Astrocyte (in vitro differentiated cells and primary cell): ENCODE data around the gene CLBA1. TPM values are rescaled to one million over a fixed set of nuclear protein-coding genes. Genes with fewer than 3 reads are reported as not detected.

Source experiments
- DNase-seq: peaks from one replicate; pipeline ENCODE4 v3.0.0-alpha.2; 2010; ENCODE audit warnings: low read depth
- FAIRE-seq: peaks from 2 replicates; lab custom pipeline; 2011; peaks lifted over from hg19 to GRCh38; lab: Jason Lieb, UNC
- H2AFZ ChIP-seq: 2 replicates; pipeline ENCODE4 v1.6.0; 2012; ENCODE audit warnings: low read depth, low read length, inconsistent platforms
- H3K27ac ChIP-seq: 2 replicates; pipeline ENCODE4 v1.5.1; 2011; ENCODE audit warnings: low read depth, low read length, inconsistent platforms
- H3K27me3 ChIP-seq: 2 replicates; pipeline ENCODE4 v1.6.0; 2011; ENCODE audit warnings: low read length, inconsistent platforms; ENCODE audit not compliant: insufficient read depth
- H3K36me3 ChIP-seq: 2 replicates; pipeline ENCODE4 v1.5.1; 2011; ENCODE audit warnings: low read length, inconsistent platforms; ENCODE audit not compliant: insufficient read depth
- H3K4me1 ChIP-seq: 2 replicates; pipeline ENCODE4 v1.5.1; 2011; ENCODE audit warnings: low read length, inconsistent platforms; ENCODE audit not compliant: insufficient read depth
- H3K4me2 ChIP-seq: 2 replicates; pipeline ENCODE4 v1.6.0; 2012; ENCODE audit warnings: low read length, inconsistent platforms
- H3K4me3 ChIP-seq: 2 replicates; pipeline ENCODE4 v1.5.1; 2011; ENCODE audit warnings: low read depth, mild to moderate bottlenecking, low read length, inconsistent platforms; ENCODE audit not compliant: insufficient read depth
- H3K79me2 ChIP-seq: 2 replicates; pipeline ENCODE4 v1.6.0; 2012; ENCODE audit warnings: mild to moderate bottlenecking, low read length, inconsistent platforms; ENCODE audit not compliant: insufficient read depth
- H3K9ac ChIP-seq: 2 replicates; pipeline ENCODE4 v1.6.0; 2012; ENCODE audit warnings: mild to moderate bottlenecking, low read length, inconsistent platforms
- H3K9me3 ChIP-seq: 2 replicates; pipeline ENCODE4 v1.5.1; 2012; ENCODE audit warnings: low read depth, mild to moderate bottlenecking, low read length, inconsistent platforms; ENCODE audit not compliant: insufficient read depth
- H4K20me1 ChIP-seq: 2 replicates; pipeline ENCODE4 v1.6.0; 2012; ENCODE audit warnings: low read length, inconsistent platforms; ENCODE audit not compliant: insufficient read depth
- H3K27ac Mint-ChIP-seq: one replicate; pipeline ENCODE4 v1.8.0; 2021; ENCODE audit warnings: mild to moderate bottlenecking, mixed read lengths; ENCODE audit not compliant: unreplicated experiment
- H3K27me3 Mint-ChIP-seq: one replicate; pipeline ENCODE4 v1.8.0; 2021; ENCODE audit warnings: low read depth, mixed read lengths; ENCODE audit not compliant: unreplicated experiment
- H3K36me3 Mint-ChIP-seq: one replicate; pipeline ENCODE4 v1.8.0; 2021; ENCODE audit warnings: low read depth, mixed read lengths; ENCODE audit not compliant: unreplicated experiment
- H3K4me1 Mint-ChIP-seq: one replicate; pipeline ENCODE4 v1.8.0; 2021; ENCODE audit warnings: low read depth, mixed read lengths; ENCODE audit not compliant: unreplicated experiment
- H3K4me3 Mint-ChIP-seq: one replicate; pipeline ENCODE4 v1.8.0; 2021; ENCODE audit warnings: mild to moderate bottlenecking, moderate library complexity, mixed read lengths; ENCODE audit not compliant: unreplicated experiment
- H3K9me3 Mint-ChIP-seq: one replicate; pipeline ENCODE4 v1.8.0; 2021; ENCODE audit warnings: mild to moderate bottlenecking, mixed read lengths; ENCODE audit not compliant: unreplicated experiment
- EZH2 ChIP-seq: IDR thresholded peaks from 2 replicates; pipeline ENCODE4 v1.6.1; 2012; ENCODE audit warnings: mild to moderate bottlenecking, low read length, inconsistent platforms; ENCODE audit not compliant: insufficient read depth
- total RNA-seq: library from RNA; stranded (reverse); gene quantifications from 2 replicates; pipeline ENCODE4 v1.2.1, GENCODE V29; 2021
- TF ChIP-seq, protein P1 (sequence below): IDR thresholded peaks from 2 replicates; pipeline ENCODE4 v1.5.1; 2011; ENCODE audit warnings: low read depth, mild to moderate bottlenecking, inconsistent platforms, low read length, moderate library complexity; ENCODE audit not compliant: insufficient read depth

The CLBA1 gene
- total RNA-seq, 1 donor from 2014 or later: 6.3 TPM

DNA sequence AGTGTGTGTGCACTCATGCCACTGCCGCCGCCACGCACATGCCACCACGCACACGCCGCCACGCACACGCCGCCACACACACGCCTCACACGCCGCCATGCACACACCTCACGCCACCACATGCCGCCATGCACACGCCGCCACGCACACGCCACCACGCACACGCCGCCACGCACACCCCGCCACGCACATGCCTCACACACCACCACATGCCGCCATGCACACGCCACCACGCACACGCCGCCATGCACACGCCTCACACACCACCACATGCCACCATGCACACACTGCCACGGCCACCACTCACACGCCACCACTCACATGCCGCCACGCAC lies 6.3 kb downstream of the CLBA1 start:
- Mint-ChIP-seq H3K9me3 (no peaks in the 10 kb centered on the region), H3K36me3 (peaks cover 29% of the 10 kb centered on the region), H3K27me3 (peaks cover 6% of the 10 kb centered on the region), H3K27ac (no peak overlapping the region), H3K4me3 (no peak overlapping the region), H3K4me1 (no peaks in the 10 kb centered on the region)
- H3K27ac ChIP-seq: no peak overlapping the region
- H3K36me3 ChIP-seq: peaks cover 3% of the 10 kb centered on the region
- H3K27me3 ChIP-seq: no peaks in the 10 kb centered on the region
- TF ChIP-seq EZH2: no peak
- TF ChIP-seq, protein P1, sequence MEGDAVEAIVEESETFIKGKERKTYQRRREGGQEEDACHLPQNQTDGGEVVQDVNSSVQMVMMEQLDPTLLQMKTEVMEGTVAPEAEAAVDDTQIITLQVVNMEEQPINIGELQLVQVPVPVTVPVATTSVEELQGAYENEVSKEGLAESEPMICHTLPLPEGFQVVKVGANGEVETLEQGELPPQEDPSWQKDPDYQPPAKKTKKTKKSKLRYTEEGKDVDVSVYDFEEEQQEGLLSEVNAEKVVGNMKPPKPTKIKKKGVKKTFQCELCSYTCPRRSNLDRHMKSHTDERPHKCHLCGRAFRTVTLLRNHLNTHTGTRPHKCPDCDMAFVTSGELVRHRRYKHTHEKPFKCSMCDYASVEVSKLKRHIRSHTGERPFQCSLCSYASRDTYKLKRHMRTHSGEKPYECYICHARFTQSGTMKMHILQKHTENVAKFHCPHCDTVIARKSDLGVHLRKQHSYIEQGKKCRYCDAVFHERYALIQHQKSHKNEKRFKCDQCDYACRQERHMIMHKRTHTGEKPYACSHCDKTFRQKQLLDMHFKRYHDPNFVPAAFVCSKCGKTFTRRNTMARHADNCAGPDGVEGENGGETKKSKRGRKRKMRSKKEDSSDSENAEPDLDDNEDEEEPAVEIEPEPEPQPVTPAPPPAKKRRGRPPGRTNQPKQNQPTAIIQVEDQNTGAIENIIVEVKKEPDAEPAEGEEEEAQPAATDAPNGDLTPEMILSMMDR: no peak
- no peaks in the 10 kb centered on the region for H3K4me1 ChIP-seq
- H2AFZ ChIP-seq: no peak overlapping the region
- no peak overlapping the region for H3K4me3 ChIP-seq
- no peak overlapping the region for H3K9ac ChIP-seq
- DNase-seq (no peak), FAIRE-seq (no peak)
- no peak overlapping the region for H3K4me2 ChIP-seq
- H3K9me3 ChIP-seq: no peaks in the 10 kb centered on the region
- H4K20me1 ChIP-seq: no peaks in the 10 kb centered on the region
- H3K79me2 ChIP-seq: peaks cover under 1% of the 10 kb centered on the region

DNA sequence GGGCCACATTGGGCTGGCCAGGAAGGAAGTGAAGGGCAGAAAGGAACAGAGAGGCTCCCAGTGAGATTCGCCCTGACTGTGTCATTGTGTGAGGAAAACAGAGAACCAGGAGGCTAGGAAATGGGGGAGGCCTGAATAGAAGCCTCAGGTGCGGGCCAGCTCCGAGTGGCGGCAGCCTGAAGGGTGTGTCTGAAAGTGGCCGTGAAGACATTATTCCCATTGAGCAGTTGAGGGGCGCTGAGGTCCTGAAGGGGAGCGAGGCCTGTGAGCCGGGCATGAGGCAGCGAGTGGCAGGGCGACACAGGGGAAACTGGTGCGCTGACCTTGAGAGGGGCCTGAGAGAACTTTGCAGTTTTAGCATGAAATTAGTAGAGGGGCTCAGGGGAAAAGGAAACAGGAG lies 6.9 kb downstream of the CLBA1 start:
- H3K4me2 ChIP-seq: no peak overlapping the region
- no peak overlapping the region for H3K9ac ChIP-seq
- FAIRE-seq (no peak), DNase-seq (no peak)
- Mint-ChIP-seq H3K4me1 (no peaks in the 10 kb centered on the region), H3K36me3 (peaks cover 32% of the 10 kb centered on the region), H3K27me3 (peaks cover 6% of the 10 kb centered on the region), H3K9me3 (no peaks in the 10 kb centered on the region), H3K27ac (no peak overlapping the region), H3K4me3 (no peak overlapping the region)
- peaks cover 3% of the 10 kb centered on the region for H3K36me3 ChIP-seq
- no peaks in the 10 kb centered on the region for H3K79me2 ChIP-seq
- no peaks in the 10 kb centered on the region for H3K4me1 ChIP-seq
- H3K27me3 ChIP-seq: no peaks in the 10 kb centered on the region
- H3K27ac ChIP-seq: no peak overlapping the region
- TF ChIP-seq EZH2: no peak
- TF ChIP-seq, protein P1: no peak
- H3K9me3 ChIP-seq: no peaks in the 10 kb centered on the region
- H3K4me3 ChIP-seq: no peak overlapping the region
- H2AFZ ChIP-seq: no peak overlapping the region
- no peaks in the 10 kb centered on the region for H4K20me1 ChIP-seq

DNA sequence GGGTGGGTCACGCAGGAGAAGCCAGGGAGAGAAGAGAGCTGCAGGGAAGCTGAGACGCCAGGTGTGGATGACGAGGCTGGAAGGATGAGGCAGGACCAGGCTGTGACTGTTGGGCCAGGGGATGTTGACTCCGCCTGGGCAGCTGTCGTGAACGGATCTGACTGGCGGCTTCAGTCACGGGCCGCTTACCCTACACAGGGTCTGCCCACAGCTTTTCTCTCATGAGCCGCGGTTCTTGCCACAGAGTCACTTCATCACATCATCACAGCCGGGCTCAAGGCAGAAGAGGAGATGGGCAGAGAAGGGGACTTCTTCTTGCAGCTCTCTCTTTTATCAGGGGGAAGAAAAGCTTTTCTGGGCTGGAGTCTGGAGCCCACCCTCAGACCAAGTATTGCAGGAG lies 7.7 kb downstream of the CLBA1 start:
- Histone ChIP-seq H4K20me1 (no peaks in the 10 kb centered on the region), H3K27me3 (no peaks in the 10 kb centered on the region), H3K27ac (no peak overlapping the region), H3K9ac (no peak overlapping the region), H3K4me3 (no peak overlapping the region), H3K79me2 (no peaks in the 10 kb centered on the region), H3K4me2 (no peak overlapping the region), H3K9me3 (no peaks in the 10 kb centered on the region), H3K36me3 (peaks cover 3% of the 10 kb centered on the region), H2AFZ (no peak overlapping the region), H3K4me1 (no peaks in the 10 kb centered on the region)
- Mint-ChIP-seq H3K4me3 (no peak overlapping the region), H3K4me1 (no peaks in the 10 kb centered on the region), H3K36me3 (peaks cover 32% of the 10 kb centered on the region), H3K27me3 (peaks cover 6% of the 10 kb centered on the region), H3K9me3 (no peaks in the 10 kb centered on the region), H3K27ac (no peak overlapping the region)
- FAIRE-seq (no peak), DNase-seq (no peak)
- TF ChIP-seq EZH2: no peak
- TF ChIP-seq, protein P1: no peak
